Ovary (tissue), 9 donors: ENCODE results near the gene PCYT1A. TPM values are rescaled to one million over a fixed set of nuclear protein-coding genes. Genes with fewer than 3 reads are reported as not detected.

Experiments
- DNase-seq, 5 donors: peaks; one replicate each; pipeline ENCODE4 v3.0.0-alpha.2; 2019 to 2020
- H3K27ac ChIP-seq, 2 donors: fragments of 200-600 bp; one replicate each; pipeline versions ENCODE4 v1.5.1 to v1.8.0; 2019 to 2022
- H3K27me3 ChIP-seq: fragments of 200-600 bp; one replicate; pipeline ENCODE4 v1.8.0; 2022
- H3K36me3 ChIP-seq: fragments of 200-600 bp; sonication (generic); one replicate; pipeline ENCODE4 v1.5.1; 2019
- H3K4me1 ChIP-seq: one replicate; pipeline ENCODE4 v1.8.1; 2013; ENCODE audit warnings: mild to moderate bottlenecking, moderate library complexity; ENCODE audit not compliant: insufficient read depth
- H3K4me3 ChIP-seq: fragments of 200-600 bp; sonication (generic); one replicate; pipeline ENCODE4 v1.5.1; 2017
- H3K9me3 ChIP-seq, 2 donors: fragments of 200-600 bp in 1 of 2; sonication (generic) in 1 of 2; one replicate each; pipeline versions ENCODE4 v1.5.1 to v1.8.1; 2013 to 2019; ENCODE audit warnings: mild to moderate bottlenecking in 1 of 2, moderate library complexity in 1 of 2
- CTCF ChIP-seq, 3 donors: fragments of 450-650 bp in 2 of 3; fragments of 200-600 bp in 1 of 3; IDR thresholded peaks; one replicate each; pipeline versions ENCODE4 v1.5.1 to v1.8.0; 2016 to 2022; ENCODE audit warnings: antibody characterized with exemption in 3 of 3, mild to moderate bottlenecking in 1 of 3
- EP300 ChIP-seq: sonication (generic); formaldehyde crosslinking; IDR thresholded peaks from one replicate; pipeline ENCODE4 v1.6.1; 2017; ENCODE audit warnings: antibody characterized with exemption
- POLR2A ChIP-seq: fragments of 450-650 bp; IDR thresholded peaks from one replicate; pipeline ENCODE4 v1.6.1; 2017; ENCODE audit warnings: antibody characterized with exemption, mild to moderate bottlenecking, moderate library complexity
- WGBS, 3 donors: extraction: QIAGEN DNeasy Blood & Tissue Kit in 1 of 3; methylation state at CpG; one replicate each; pipeline versions ENCODE4 v1.1.5 to v1.1.7; 2013 to 2017; 5-methylcytosine and 5-hydroxymethylcytosine counted together
- intact Hi-C, 4 donors: fragments of 100-400 bp; cut with DNase I; formaldehyde crosslinking; loops; one replicate each; pipeline versions ENCODE4 v1.11.0 to v1.15.1; 2022 to 2023
- polyA plus RNA-seq, 2 donors: library from polyadenylated mRNA; stranded (reverse); fragments of 200-250 nt in 1 of 2; fragments of 350-450 nt in 1 of 2; fragmentation: Illumina TruSeq in 1 of 2; extraction: RNeasy Lipid Tissue Mini Kit (QIAGEN cat#74804) in 1 of 2; gene quantifications; one replicate each; pipeline ENCODE4 v1.2.3, GENCODE V29; 2013 to 2014
- total RNA-seq, 7 donors: library from RNA; depleted of rRNA in 2 of 7; stranded (reverse); fragments of >200 nt in 2 of 7; fragmentation: NEBNext Ultra II Directional in 3 of 7; extraction: Animal tissue kit (Norgen Biotek cat#: 25700) in 3 of 7; gene quantifications; one replicate each; pipeline versions ENCODE4 v1.1.0 to v1.2.4, GENCODE V29; 2016 to 2023
- donor health status: DM: no; HTN: no; CAD: no; lungs with moderate emphysema.
- donor health status: DM: no; HTN: no; CAD: no.
- donor health status: Bipolar disorder and iron deficiency.
- donor health status: DM: yes; HTN: yes; CAD: no.
- donor health status: DM: no; HTN: no; CAD: no.
- donor health status: DM: yes; HTN: yes; CAD: no.

PCYT1A gene
- total and polyA plus RNA-seq, 9 donors = 16.3 to 58.1 (median 33.7) TPM

- Histone ChIP-seq H3K4me1 (peaks cover 5% of the 10 kb centered on the region), H3K9me3 (no peaks in the 10 kb centered on the region), H3K4me3 (no peak overlapping the region), H3K36me3 (no peaks in the 10 kb centered on the region), H3K27me3 (no peaks in the 10 kb centered on the region), H3K27ac (no peak overlapping the region)
- DNase-seq = no peak
- intact Hi-C loops = no loop called here
- WGBS, 3 donors = 94 to 96% (median 95%) methylated on average over 12 of the region's 12 CpGs
- TF ChIP-seq POLR2A = no peak
These were observed 70.0 kb downstream of the PCYT1A start for GRCh38 chr3:196217307-196218154.

GRCh38 chr3:196216681-196217211 lies 70.8 kb downstream of the PCYT1A start:
- intact Hi-C loops = no loop called here
- H3K4me1 ChIP-seq = peaks cover 5% of the 10 kb centered on the region
- H3K27ac ChIP-seq = no peak overlapping the region
- H3K36me3 ChIP-seq = no peaks in the 10 kb centered on the region
- TF ChIP-seq POLR2A = no peak
- TF ChIP-seq CTCF (IDR thresholded peaks at IDR 0.05) = no peak
- no peak for TF ChIP-seq EP300
- H3K9me3 ChIP-seq = no peaks in the 10 kb centered on the region
- DNase-seq = peak in 1 of 5 donors; percentile 42
- no peaks in the 10 kb centered on the region for H3K27me3 ChIP-seq
- H3K4me3 ChIP-seq = no peak overlapping the region
- WGBS, 3 donors = 61 to 77% (median 75%) methylated on average over 25 of the region's 25 CpGs

- DNase-seq = peak in 1 of 5 donors; percentile 40
These were observed 71.4 kb downstream of the PCYT1A start, which contains the start of gene SLC51A for GRCh38 chr3:196216089-196216564. TSS of gene SLC51A (plus strand) at chr3:196216534. CDS start at chr3:196216713, 179 bp downstream.

GRCh38 chr3:196215493-196216020 lies 72.0 kb downstream of the PCYT1A start:
- Histone ChIP-seq H3K9me3 (no peaks in the 10 kb centered on the region), H3K4me3 (no peak overlapping the region), H3K27ac (no peak overlapping the region), H3K36me3 (no peaks in the 10 kb centered on the region), H3K4me1 (peaks cover 10% of the 10 kb centered on the region), H3K27me3 (no peaks in the 10 kb centered on the region)
- intact Hi-C loops = no loop called here
- no peak for DNase-seq
- WGBS, 3 donors = 69 to 72% (median 70%) methylated on average over 10 of the region's 10 CpGs
- TF ChIP-seq CTCF (IDR thresholded peaks at IDR 0.05) (no peak), POLR2A (no peak), EP300 (no peak)

More at GRCh38 chr3:196216089-196216564, 71.4 kb downstream of the PCYT1A start, which contains the start of gene SLC51A:
- intact Hi-C loops = no loop called here
- H3K36me3 ChIP-seq = no peaks in the 10 kb centered on the region
- no peaks in the 10 kb centered on the region for H3K27me3 ChIP-seq
- TF ChIP-seq CTCF (IDR thresholded peaks at IDR 0.05) = no peak
- TF ChIP-seq POLR2A = no peak
- TF ChIP-seq EP300 = no peak
- peaks cover 6% of the 10 kb centered on the region for H3K4me1 ChIP-seq
- no peaks in the 10 kb centered on the region for H3K9me3 ChIP-seq
- H3K27ac ChIP-seq = no peak within 1 kb of the TSS
- WGBS, 3 donors = 48 to 67% (median 65%) methylated on average over 15 of the region's 15 CpGs
- H3K4me3 ChIP-seq = no peak within 1 kb of the TSS
